ENCODE data around the gene FLII. TPM values are rescaled to one million over a fixed set of nuclear protein-coding genes. Genes with fewer than 3 reads are reported as not detected.

The FLII gene
- total RNA-seq, 1 experiment from 2014 or later: 298 TPM

DNA sequence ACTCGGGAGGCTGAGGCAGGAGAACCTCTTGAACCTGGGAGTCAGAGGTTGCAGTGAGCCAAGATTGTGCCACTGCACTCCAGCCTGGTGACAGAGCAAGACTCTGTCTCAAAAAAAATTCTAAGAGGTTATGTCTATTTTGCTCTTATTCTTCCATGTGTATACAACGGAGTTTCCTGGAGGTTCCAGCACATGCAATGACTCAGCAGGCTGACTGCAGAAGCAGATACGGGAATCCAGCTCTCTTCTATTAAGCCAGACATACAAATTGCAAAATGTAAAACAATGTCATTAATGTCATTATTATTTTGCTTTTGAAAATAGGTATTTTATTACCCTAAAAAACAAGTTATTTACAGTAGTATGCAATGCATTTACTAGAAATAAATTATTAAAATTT, 20.3 kb upstream of the FLII start:
- Histone ChIP-seq H3K4me1 (ENCODE audit: insufficient read depth, low read length) (no peaks in the 10 kb centered on the region), H3K27ac (ENCODE audit: insufficient read length, low read depth, low read length) (no peak overlapping the region), H3K27me3 (ENCODE audit: insufficient read depth, low read length) (no peaks in the 10 kb centered on the region), H2BK120ac (ENCODE audit: low read depth, low read length, poor library complexity, severe bottlenecking) (no peak overlapping the region), H3K79me2 (ENCODE audit: insufficient read depth, low read length) (no peaks in the 10 kb centered on the region), H3K9me3 (ENCODE audit: control insufficient read depth, low read depth, low read length) (no peaks in the 10 kb centered on the region), H2BK5ac (ENCODE audit: insufficient read length, low read length) (no peak overlapping the region), H2BK20ac (ENCODE audit: low read depth, low read length, poor library complexity, severe bottlenecking) (no peak overlapping the region), H3K9ac (ENCODE audit: extremely low read depth, insufficient read length, low read length) (no peak overlapping the region), H4K91ac (ENCODE audit: insufficient read length, low read depth, low read length) (no peak overlapping the region), H3K23me2 (ENCODE audit: insufficient read length, low read depth, low read length, poor library complexity, severe bottlenecking) (no peaks in the 10 kb centered on the region), H3K18ac (ENCODE audit: insufficient read length, low read depth, low read length) (no peak overlapping the region), H3K56ac (ENCODE audit: insufficient read length, low read depth, low read length) (no peak overlapping the region), H3K4ac (ENCODE audit: low read depth, low read length) (no peak overlapping the region), H3K4me2 (ENCODE audit: insufficient read depth, insufficient read length, low read length) (no peak overlapping the region), H3T11ph (ENCODE audit: low read length) (no peak overlapping the region), H4K5ac (ENCODE audit: insufficient read length, low read depth, low read length) (no peak overlapping the region), H4K20me1 (ENCODE audit: control insufficient read depth, insufficient read depth, insufficient read length) (no peaks in the 10 kb centered on the region), H2BK15ac (ENCODE audit: low read depth, low read length) (no peak overlapping the region), H3K79me1 (ENCODE audit: insufficient read depth, low read depth, low read length, poor library complexity, severe bottlenecking) (no peaks in the 10 kb centered on the region), H2AK5ac (ENCODE audit: insufficient read length, low read length) (no peak overlapping the region), H2AFZ (ENCODE audit: low read length) (no peak overlapping the region), H3K23ac (ENCODE audit: insufficient read length, low read depth, low read length) (no peak overlapping the region), H3K14ac (ENCODE audit: insufficient read depth, low read length) (no peak overlapping the region), H2BK12ac (ENCODE audit: insufficient read length, low read depth, low read length) (no peak overlapping the region), H4K8ac (replicated peaks; ENCODE audit: insufficient read length, low read depth, low read length) (no peak overlapping the region)
- peaks cover 39 to 85% (median 77%) of the 10 kb centered on the region in 3 experiments; a peak in 6 of 7 replicates for H3K36me3 Mint-ChIP-seq (ENCODE audit: insufficient read depth in 1 of 3, low read depth in 3 of 3)
- no peaks in the 10 kb centered on the region for H3K4me1 Mint-ChIP-seq
- no peaks in the 10 kb centered on the region for H3K27me3 Mint-ChIP-seq (ENCODE audit: low read depth)
- no CpG with 5 or more reads among the region's 3 CpGs for WGBS (ENCODE audit: extremely low coverage, insufficient read length, low lambda C conversion rate)
- TF ChIP-seq, protein P1, sequence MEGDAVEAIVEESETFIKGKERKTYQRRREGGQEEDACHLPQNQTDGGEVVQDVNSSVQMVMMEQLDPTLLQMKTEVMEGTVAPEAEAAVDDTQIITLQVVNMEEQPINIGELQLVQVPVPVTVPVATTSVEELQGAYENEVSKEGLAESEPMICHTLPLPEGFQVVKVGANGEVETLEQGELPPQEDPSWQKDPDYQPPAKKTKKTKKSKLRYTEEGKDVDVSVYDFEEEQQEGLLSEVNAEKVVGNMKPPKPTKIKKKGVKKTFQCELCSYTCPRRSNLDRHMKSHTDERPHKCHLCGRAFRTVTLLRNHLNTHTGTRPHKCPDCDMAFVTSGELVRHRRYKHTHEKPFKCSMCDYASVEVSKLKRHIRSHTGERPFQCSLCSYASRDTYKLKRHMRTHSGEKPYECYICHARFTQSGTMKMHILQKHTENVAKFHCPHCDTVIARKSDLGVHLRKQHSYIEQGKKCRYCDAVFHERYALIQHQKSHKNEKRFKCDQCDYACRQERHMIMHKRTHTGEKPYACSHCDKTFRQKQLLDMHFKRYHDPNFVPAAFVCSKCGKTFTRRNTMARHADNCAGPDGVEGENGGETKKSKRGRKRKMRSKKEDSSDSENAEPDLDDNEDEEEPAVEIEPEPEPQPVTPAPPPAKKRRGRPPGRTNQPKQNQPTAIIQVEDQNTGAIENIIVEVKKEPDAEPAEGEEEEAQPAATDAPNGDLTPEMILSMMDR (conservative IDR thresholded peaks at IDR 0.05): no peak
- H3K4me3 Mint-ChIP-seq: no peak overlapping the region
- H3K9me3 Mint-ChIP-seq: no peaks in the 10 kb centered on the region
- DNase-seq: no peak
- no peak overlapping the region for H3K27ac Mint-ChIP-seq
